Osteoblast (primary cell): ENCODE measurements around the gene SND1. TPM values are rescaled to one million over a fixed set of nuclear protein-coding genes. Genes with fewer than 3 reads are reported as not detected.

ENCODE experiments used
- DNase-seq: peaks from one replicate; pipeline ENCODE4 v3.0.0; 2011; ENCODE audit warnings: low spot score, mixed read lengths; ENCODE audit not compliant: insufficient read length; ENCODE audit errors: missing footprints
- H2AFZ ChIP-seq: 2 replicates; pipeline ENCODE4 v1.6.0; 2011; ENCODE audit warnings: mild to moderate bottlenecking, low read length
- H3K27ac ChIP-seq: 2 replicates; pipeline ENCODE4 v1.5.1; 2011; ENCODE audit warnings: mild to moderate bottlenecking, low read depth, low read length, moderate library complexity
- H3K27me3 ChIP-seq: 2 replicates; pipeline ENCODE4 v1.6.0; 2012; ENCODE audit warnings: mild to moderate bottlenecking, control low read depth, inconsistent platforms, low read length, moderate library complexity; ENCODE audit not compliant: insufficient read depth
- H3K36me3 ChIP-seq: 2 replicates; pipeline ENCODE4 v1.5.1; 2011; ENCODE audit warnings: mild to moderate bottlenecking, low read length, control low read depth, moderate library complexity; ENCODE audit not compliant: insufficient read depth
- H3K4me1 ChIP-seq: 2 replicates; pipeline ENCODE4 v1.5.1; 2011; ENCODE audit warnings: mild to moderate bottlenecking, low read length, control low read depth, moderate library complexity; ENCODE audit not compliant: insufficient read depth
- H3K4me2 ChIP-seq: 2 replicates; pipeline ENCODE4 v1.6.0; 2011; ENCODE audit warnings: mild to moderate bottlenecking, low read length; ENCODE audit not compliant: insufficient read depth
- H3K4me3 ChIP-seq: fragments of 200-600 bp; sonication (generic); 3 replicates; pipeline ENCODE4 v1.5.1; 2012; ENCODE audit warnings: mild to moderate bottlenecking, low read length, inconsistent platforms; ENCODE audit not compliant: insufficient read depth
- H3K79me2 ChIP-seq: 2 replicates; pipeline ENCODE4 v1.6.0; 2012; ENCODE audit warnings: mild to moderate bottlenecking, low read length, control low read depth, inconsistent platforms; ENCODE audit not compliant: insufficient read depth
- H3K9me3 ChIP-seq: 2 replicates; pipeline ENCODE4 v1.5.1; 2011; ENCODE audit warnings: low read depth, low read length, control low read depth
- H4K20me1 ChIP-seq: 2 replicates; pipeline ENCODE4 v1.6.0; 2012; ENCODE audit warnings: mild to moderate bottlenecking, low read length, control low read depth; ENCODE audit not compliant: insufficient read depth
- total RNA-seq: library from RNA; depleted of rRNA; stranded (reverse); fragments of >200 nt; gene quantifications from 2 replicates; pipeline ENCODE4 v1.2.3, GENCODE V29; 2012
- TF ChIP-seq, protein P1 (sequence below): IDR thresholded peaks from 2 replicates; pipeline ENCODE4 v1.5.1; 2011; ENCODE audit warnings: mild to moderate bottlenecking, low read depth, low read length, moderate library complexity; ENCODE audit errors: extremely low read depth

Gene SND1
- total RNA-seq, 1 donor = 257 TPM

DNA sequence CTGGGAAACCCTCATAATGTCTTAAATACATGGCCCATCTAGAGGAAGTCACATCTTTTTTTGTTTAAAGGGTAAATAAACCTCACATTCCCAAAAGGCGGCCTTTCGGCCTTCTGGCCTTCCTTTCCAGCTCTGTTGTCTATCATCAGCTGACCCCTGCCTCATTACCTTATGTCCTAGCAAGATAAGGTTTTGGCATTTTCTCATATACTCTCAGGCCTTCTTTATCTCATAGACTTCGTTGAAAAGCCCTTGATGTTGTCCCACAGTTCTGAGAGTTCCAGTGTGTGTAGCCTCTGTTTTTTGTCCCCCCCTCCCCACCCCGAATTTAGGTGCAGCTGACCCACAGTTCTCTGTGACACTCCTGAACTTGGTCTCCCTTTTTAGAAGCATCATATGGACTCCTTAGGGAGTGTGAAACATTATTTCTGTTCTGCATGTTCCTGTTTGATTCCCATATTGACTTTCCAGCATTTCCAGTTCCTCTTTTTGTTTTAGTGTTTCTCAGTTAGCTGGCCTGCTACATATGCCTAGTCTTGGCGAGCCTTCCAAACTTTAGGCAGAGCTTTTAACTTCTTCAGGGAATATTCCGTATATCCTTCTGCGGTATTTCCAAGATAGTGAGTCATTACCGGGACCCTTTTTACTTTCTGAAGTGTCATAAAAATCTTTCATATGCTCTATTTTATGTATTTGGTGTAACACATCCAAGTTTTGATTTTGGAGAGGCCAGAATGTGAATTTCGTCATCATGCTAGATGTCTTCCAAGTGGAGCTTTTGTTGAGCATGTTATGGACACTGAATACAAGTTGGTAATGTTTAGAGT is 240.7 kb downstream of the SND1 start:
- H3K27me3 ChIP-seq = no peaks in the 10 kb centered on the region
- H4K20me1 ChIP-seq = peaks cover 31% of the 10 kb centered on the region
- H3K9me3 ChIP-seq = no peaks in the 10 kb centered on the region
- no peak overlapping the region for H2AFZ ChIP-seq
- no peak for DNase-seq
- H3K36me3 ChIP-seq = peaks cover 19% of the 10 kb centered on the region
- H3K79me2 ChIP-seq = peaks cover 43% of the 10 kb centered on the region
- TF ChIP-seq, protein P1, sequence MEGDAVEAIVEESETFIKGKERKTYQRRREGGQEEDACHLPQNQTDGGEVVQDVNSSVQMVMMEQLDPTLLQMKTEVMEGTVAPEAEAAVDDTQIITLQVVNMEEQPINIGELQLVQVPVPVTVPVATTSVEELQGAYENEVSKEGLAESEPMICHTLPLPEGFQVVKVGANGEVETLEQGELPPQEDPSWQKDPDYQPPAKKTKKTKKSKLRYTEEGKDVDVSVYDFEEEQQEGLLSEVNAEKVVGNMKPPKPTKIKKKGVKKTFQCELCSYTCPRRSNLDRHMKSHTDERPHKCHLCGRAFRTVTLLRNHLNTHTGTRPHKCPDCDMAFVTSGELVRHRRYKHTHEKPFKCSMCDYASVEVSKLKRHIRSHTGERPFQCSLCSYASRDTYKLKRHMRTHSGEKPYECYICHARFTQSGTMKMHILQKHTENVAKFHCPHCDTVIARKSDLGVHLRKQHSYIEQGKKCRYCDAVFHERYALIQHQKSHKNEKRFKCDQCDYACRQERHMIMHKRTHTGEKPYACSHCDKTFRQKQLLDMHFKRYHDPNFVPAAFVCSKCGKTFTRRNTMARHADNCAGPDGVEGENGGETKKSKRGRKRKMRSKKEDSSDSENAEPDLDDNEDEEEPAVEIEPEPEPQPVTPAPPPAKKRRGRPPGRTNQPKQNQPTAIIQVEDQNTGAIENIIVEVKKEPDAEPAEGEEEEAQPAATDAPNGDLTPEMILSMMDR = no peak
- no peak overlapping the region for H3K4me3 ChIP-seq
- peaks cover 6% of the 10 kb centered on the region for H3K4me1 ChIP-seq
- H3K4me2 ChIP-seq = no peak overlapping the region
- H3K27ac ChIP-seq = no peak overlapping the region

DNA sequence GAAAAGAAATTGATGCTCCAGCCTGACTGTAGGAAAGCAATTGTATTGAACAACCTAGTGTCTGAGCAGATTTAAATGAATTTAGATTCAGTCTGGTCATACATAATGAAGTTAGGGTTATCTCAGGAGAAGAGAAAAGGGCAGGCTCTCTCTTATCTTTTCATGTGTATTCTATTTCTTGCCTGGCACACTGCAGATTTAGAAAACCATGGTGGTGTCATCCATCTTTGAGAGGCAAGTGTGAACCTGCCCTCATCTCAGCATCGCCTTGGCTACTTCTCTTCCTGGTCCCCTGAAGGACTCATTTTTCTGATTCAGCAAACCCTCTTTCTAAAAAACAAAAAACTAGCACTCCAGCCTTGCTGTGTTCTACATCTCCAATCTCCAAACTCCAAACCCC is 241.6 kb downstream of the SND1 start:
- H3K27me3 ChIP-seq = no peaks in the 10 kb centered on the region
- H2AFZ ChIP-seq = no peak overlapping the region
- H3K36me3 ChIP-seq = peaks cover 13% of the 10 kb centered on the region
- H3K4me1 ChIP-seq = peaks cover 14% of the 10 kb centered on the region
- peaks cover 36% of the 10 kb centered on the region for H4K20me1 ChIP-seq
- H3K9me3 ChIP-seq = no peaks in the 10 kb centered on the region
- no peak overlapping the region for H3K27ac ChIP-seq
- H3K79me2 ChIP-seq = peaks cover 47% of the 10 kb centered on the region
- no peak overlapping the region for H3K4me3 ChIP-seq
- TF ChIP-seq, protein P1 = no peak
- DNase-seq = no peak
- no peak overlapping the region for H3K4me2 ChIP-seq

DNA sequence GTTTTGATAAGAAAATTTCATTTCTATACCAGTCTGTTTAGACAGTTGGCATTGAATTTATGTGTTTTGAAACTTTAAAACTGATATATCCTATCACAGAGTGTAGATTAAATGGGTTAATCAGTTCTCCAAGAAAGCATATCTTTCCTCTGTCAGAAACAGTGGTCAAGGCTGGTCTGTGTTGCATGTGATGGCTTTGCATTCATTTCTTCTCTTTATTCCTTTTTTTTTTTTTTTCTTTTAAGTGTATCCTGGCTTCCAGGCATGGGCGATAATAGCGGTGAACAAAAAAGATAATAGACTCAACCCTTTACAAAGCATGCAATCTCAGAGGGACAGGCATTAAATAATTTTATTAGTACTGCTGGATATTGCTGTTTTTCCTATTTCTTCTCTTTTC is 242.6 kb downstream of the SND1 start:
- H3K4me1 ChIP-seq = peaks cover 17% of the 10 kb centered on the region
- H3K27ac ChIP-seq = no peak overlapping the region
- H3K9me3 ChIP-seq = no peaks in the 10 kb centered on the region
- no peak for DNase-seq
- H3K27me3 ChIP-seq = no peaks in the 10 kb centered on the region
- TF ChIP-seq, protein P1 = no peak
- peaks cover 2% of the 10 kb centered on the region for H3K36me3 ChIP-seq
- H3K79me2 ChIP-seq = peaks cover 51% of the 10 kb centered on the region
- H2AFZ ChIP-seq = no peak overlapping the region
- H4K20me1 ChIP-seq = peaks cover 47% of the 10 kb centered on the region
- no peak overlapping the region for H3K4me3 ChIP-seq
- no peak overlapping the region for H3K4me2 ChIP-seq

DNA sequence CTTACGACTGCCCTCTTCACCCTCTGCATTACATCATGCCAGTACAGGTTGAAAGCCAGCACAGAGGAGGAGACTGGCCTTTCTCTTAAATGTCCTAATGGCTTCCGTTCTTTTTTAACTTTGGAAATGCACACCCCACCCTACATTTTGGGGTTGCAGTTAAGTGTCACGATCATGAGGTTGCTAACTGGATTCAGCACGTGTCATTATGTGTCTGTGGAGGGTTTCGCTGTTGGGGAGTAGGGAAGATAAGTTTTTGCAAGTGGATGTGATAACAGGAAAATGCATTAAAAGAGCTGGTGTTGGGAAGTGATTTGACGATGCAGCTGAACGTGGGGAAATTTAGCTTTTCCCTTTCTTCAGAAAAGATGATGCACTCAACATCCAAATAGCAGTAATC is 243.4 kb downstream of the SND1 start:
- no peaks in the 10 kb centered on the region for H3K9me3 ChIP-seq
- H3K4me2 ChIP-seq = no peak overlapping the region
- no peak for DNase-seq
- no peaks in the 10 kb centered on the region for H3K36me3 ChIP-seq
- H2AFZ ChIP-seq = no peak overlapping the region
- TF ChIP-seq, protein P1 = no peak
- peaks cover 17% of the 10 kb centered on the region for H3K4me1 ChIP-seq
- H3K79me2 ChIP-seq = peaks cover 53% of the 10 kb centered on the region
- no peaks in the 10 kb centered on the region for H3K27me3 ChIP-seq
- no peak overlapping the region for H3K4me3 ChIP-seq
- peaks cover 54% of the 10 kb centered on the region for H4K20me1 ChIP-seq
- no peak overlapping the region for H3K27ac ChIP-seq
